GM12891 (cell line): ENCODE measurements around the gene EXOSC2.

ENCODE experiments used
- PAX5 ChIP-seq: IDR thresholded peaks from 2 replicates; pipeline ENCODE4 v1.6.1; 2011; ENCODE audit warnings: low read length, moderate library complexity, mild to moderate bottlenecking; ENCODE audit not compliant: insufficient read depth, severe bottlenecking
- POLR2A ChIP-seq: IDR thresholded peaks from 2 replicates; pipeline ENCODE4 v1.6.1; 2011; ENCODE audit warnings: low read depth, low read length, control low read depth
- POLR2AphosphoS5 ChIP-seq: IDR thresholded peaks from 2 replicates; pipeline ENCODE4 v1.6.1; 2011; ENCODE audit warnings: low read depth, low read length, control low read depth
- POU2F2 ChIP-seq: IDR thresholded peaks from 2 replicates; pipeline ENCODE4 v1.6.1; 2011; ENCODE audit warnings: low read depth, mild to moderate bottlenecking, control low read depth, low read length, moderate library complexity
- SPI1 ChIP-seq: IDR thresholded peaks from 2 replicates; pipeline ENCODE4 v1.6.1; 2011; ENCODE audit warnings: low read depth, low read length, control low read depth
- TAF1 ChIP-seq: IDR thresholded peaks from 2 replicates; pipeline ENCODE4 v1.6.1; 2011; ENCODE audit warnings: low read depth, low read length, control low read depth

DNA sequence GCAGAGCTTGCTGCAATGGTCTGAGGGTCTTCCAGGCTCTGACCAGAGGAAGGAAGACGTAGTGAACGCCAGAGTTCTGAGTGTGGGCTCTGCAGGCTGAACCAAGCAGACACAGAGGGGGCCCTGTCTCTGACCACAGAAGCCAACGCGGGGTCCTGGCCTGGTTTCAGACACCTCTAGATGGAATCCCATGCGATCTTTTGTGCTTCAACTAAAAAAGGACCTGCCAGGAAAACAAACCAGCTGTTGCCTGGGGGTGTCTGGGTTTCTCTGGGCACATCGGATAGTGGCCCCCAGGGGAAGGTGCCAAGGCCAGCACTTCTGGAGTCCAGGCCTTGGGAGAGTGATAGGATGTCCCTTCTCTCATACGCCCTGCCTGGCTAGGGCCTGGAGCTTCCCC is 16.3 kb upstream of the EXOSC2 start:
- TF ChIP-seq POLR2A (no peak), POLR2AphosphoS5 (no peak), TAF1 (no peak), POU2F2 (no peak), SPI1 (no peak), PAX5 (no peak)
